Measurements from ENCODE around the gene SPATA31A1.
"Not testable (repeated sequence)": the region's sequence is repeated elsewhere in the genome, so short reads cannot be mapped to it uniquely, and the experiment has no call there.

The SPATA31A1 gene

DNA sequence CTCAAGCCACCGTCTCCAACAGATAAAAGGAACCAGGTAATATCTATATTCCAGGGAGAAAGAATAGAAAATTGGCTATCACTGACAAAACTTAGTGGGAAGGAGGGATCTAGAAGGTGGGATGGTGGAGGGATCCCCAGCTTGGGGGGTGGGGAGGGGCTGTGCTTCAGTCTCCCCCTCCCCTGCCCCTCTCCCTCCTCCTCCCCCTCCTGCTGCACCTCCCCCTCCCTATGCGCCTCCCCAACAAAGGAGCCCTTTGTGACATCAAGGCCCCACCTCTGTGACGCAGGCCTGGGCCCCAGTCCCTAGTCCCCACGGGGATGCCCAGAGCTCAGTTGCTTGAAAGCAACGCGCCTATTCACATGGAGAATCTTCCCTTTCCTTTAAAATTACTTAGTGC lies at the start of gene SPATA31A1:
SPATA31A1 (plus strand) TSS at position 301 of the 400 bp plus-strand sequence; CDS start at position 363, 62 bp downstream.
- DNase-seq (ENCODE audit: insufficient read length, low spot score); FAIRE-seq: not testable (repeated sequence)

DNA sequence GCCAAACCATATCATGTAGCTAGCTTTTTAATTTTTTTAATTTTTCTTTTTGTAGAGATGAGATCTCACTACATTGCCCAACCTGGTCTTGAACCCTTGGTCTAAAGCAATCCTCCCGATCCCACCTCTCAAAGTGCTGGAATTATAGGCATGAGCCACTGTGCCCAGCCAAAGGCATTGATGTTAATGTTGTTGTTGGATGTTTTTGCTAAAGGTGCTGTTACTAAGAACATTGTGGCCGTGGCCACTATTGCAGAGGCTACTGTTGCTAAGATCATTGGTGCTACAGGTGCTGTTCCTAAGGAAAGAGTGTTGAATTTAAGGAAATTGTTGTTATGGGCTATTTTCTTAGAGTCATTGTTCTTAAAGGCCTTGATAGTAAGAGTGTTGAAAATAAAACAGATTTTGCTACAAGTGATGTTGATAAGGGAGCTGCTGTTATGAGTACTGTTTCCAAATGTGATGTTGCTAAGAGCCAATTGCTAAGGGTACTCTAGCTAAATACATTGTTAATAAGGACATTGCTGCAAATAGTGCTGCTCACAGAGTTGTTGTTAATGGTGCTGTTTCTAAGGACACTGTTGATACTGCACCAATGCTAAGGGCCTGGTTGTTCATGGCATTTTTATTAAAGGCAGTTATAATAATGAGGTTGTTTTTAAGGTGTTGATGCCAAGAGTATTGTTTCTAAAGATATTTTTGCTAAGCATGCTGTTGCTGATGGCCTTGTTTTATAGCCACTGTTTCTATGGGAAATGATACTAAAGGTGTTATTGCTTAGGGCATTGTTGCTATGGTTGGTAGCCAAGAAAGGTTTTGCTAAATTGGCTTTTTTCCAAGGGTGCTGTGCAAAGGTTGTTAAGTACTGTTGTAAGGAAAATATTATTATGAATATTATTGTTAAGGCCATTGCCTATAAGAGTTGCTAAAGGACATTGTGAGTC lies 52.1 kb downstream of the SPATA31A1 start:
- DNase-seq (ENCODE audit: insufficient read length, low spot score); FAIRE-seq: not testable (repeated sequence)

DNA sequence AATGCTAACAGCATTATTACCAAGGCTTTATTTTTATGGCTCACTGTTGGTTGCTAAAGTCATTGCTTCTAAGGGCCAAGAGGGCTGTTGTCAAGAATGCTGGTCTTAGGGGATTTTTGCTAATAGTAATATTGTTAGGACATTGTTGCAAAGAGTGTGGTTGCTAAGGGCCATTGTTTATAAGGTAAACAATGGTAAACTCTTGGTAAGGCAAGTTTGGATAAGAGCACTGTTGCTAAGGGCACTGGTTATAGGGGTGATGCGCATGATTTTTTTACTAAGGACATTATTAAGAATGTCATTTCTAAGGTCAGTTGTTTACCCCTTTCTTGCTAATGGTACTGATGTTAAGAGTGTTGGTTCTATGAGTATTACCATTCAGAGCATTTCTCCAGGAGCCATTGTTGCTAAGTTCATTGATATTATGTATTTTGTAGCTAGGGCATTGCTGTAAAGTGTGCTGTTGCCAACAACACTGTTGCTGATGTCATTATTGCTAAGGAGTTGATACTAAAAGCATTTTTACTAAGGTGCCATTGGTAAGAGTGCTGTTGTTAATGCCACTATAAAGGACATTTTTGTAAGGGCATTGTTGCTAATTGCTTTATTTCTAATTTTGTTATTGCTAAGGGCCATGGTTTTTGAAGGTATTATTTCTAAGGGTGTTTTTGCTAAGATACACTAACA lies 55.9 kb downstream of the SPATA31A1 start:
- not testable (repeated sequence) for FAIRE-seq; DNase-seq (ENCODE audit: insufficient read length, low spot score)
